Measurements from ENCODE around the gene TEX47. TPM values are rescaled to one million over a fixed set of nuclear protein-coding genes. Genes with fewer than 3 reads are reported as not detected.

TEX47 gene
- total RNA-seq, 1 experiment from 2014 or later: not detected

GRCh38 chr7:88761779-88762178 is 33.8 kb downstream of the TEX47 start:
- no peaks in the 10 kb centered on the region; the same call in 1 of the 2 replicates for H3K27me3 ChIP-seq
- no peak for DNase-seq
- no peak overlapping the region for H3K27ac ChIP-seq
- H3K36me3 ChIP-seq: no peaks in the 10 kb centered on the region
- no peaks in the 10 kb centered on the region for H3K9me3 ChIP-seq (replicated peaks)
- no peak overlapping the region for H3K4me3 ChIP-seq
- 0 out of 2 replicates have a peak, but pooled peaks cover 2% of the 10 kb centered on the region for H3K4me1 ChIP-seq

- Histone ChIP-seq H3K4me1 (0 out of 2 replicates have a peak, but pooled peaks cover 2% of the 10 kb centered on the region), H3K27ac (no peak overlapping the region), H3K9me3 (replicated peaks) (no peaks in the 10 kb centered on the region), H3K36me3 (no peaks in the 10 kb centered on the region), H3K4me3 (peak overlapping the region; percentile 59), H3K27me3 (no peaks in the 10 kb centered on the region; the same call in 1 of the 2 replicates)
- DNase-seq: no peak
Observed at GRCh38 chr7:88760136-88760515, 35.4 kb downstream of the TEX47 start.

DNA sequence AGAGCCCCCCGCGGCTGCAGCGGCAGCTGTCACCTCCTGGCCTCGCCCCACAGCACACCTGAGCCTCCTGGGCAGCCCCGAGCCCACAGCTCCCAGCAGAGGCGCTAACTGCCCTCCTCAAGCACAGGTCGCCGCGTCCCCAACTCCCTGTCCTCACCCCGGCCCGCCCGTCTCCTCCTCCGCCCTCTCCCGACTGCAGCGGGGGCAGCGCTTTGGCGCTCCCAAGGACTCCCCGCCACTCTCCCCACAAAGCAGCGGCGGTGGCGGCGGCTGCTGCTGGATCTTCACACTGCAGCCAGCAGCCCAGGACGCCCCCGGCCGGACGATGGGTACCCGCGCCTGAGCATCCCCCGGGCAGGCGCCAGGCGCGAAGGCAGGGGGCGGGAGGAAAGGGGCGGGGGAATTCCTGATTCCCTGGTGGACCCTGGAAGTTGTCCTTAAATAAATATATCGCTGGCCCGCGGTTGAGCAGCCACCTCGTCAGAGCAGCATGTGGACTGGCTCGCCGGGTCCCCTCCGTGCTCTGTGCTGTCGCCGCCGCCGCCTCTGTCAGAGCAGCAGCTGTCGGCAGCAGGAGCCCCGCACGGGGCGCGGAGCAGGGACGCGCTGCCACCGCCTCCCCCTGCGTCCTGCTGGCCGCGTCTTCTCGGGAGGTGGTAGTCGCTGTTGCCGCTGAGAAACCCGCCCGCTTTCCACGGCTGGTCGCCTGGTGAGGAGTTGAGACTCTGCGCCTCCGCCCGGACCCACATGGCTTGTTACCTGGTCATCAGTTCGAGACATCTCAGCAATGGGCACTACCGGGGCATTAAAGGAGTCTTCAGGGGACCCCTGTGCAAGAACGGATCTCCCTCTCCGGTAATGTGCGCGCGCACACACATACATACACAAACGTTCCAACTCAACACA is 36.1 kb downstream of the TEX47 start, which contains the start of gene ZNF804B:
ZNF804B (plus strand) TSS at position 471 of the 906 bp plus-strand sequence; CDS start at position 748, 277 bp downstream.
- H3K36me3 ChIP-seq: no peaks in the 10 kb centered on the region
- no peaks in the 10 kb centered on the region; the same call in 1 of the 2 replicates for H3K27me3 ChIP-seq
- peak; percentile 54 to 64 for DNase-seq
- H3K27ac ChIP-seq: no peak within 1 kb of the TSS
- H3K9me3 ChIP-seq (replicated peaks): no peaks in the 10 kb centered on the region
- 0 out of 2 replicates have a peak, but pooled peaks cover 2% of the 10 kb centered on the region for H3K4me1 ChIP-seq
- H3K4me3 ChIP-seq: peak within 1 kb of the TSS; percentile 59

DNA sequence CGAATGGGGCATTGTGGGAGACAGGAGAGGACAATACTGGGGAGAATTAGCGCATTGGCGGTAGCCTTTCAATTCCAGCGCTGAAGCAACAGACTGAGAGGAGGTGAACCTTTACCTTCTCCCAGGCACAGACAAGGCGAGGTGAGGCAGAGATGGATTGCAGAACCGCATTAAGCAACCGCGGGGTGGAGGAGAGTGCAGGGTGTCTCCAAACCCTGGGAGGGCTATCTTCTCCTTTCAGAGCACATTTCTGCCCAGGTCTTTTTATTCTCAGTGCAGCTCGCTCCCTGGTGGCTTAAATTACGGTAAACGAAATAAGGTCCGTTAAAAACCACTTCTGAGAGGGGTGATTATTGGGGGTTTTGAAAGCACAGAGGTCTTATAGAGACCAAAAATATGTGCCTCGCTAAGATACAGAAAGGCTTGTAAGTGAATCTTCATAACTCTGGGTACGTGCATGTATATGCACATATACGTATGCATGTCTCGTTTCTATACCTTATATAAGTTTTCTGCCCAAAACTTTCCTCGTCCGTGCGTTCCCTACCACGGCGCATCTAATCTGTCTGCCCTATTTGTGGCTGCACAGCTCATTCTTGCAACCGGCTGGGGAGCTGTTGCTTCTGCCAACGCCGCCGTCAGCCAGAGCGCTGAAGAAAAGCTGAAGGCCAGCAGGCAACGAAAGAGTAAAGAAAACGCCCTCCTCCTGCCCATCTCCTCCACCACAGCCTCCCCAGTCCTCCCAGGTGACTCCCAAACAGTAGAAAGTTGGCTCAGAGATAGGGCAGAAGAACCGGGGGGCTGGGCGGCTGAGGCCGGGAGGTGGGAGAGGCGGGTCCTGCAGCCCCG is 36.9 kb downstream of the TEX47 start:
- Histone ChIP-seq H3K4me3 (peak overlapping the region; percentile 59), H3K27ac (no peak overlapping the region), H3K27me3 (no peaks in the 10 kb centered on the region; the same call in 1 of the 2 replicates), H3K9me3 (replicated peaks) (no peaks in the 10 kb centered on the region), H3K4me1 (0 out of 2 replicates have a peak, but pooled peaks cover 2% of the 10 kb centered on the region), H3K36me3 (no peaks in the 10 kb centered on the region)
- DNase-seq: peak; percentile 43 to 59

- Histone ChIP-seq H3K4me3 (no peak overlapping the region), H3K36me3 (no peaks in the 10 kb centered on the region), H3K27me3 (no peaks in the 10 kb centered on the region; the same call in 1 of the 2 replicates), H3K4me1 (0 out of 2 replicates have a peak, but pooled peaks cover 2% of the 10 kb centered on the region), H3K9me3 (replicated peaks) (no peaks in the 10 kb centered on the region), H3K27ac (no peak overlapping the region)
- DNase-seq: no peak
Observed at GRCh38 chr7:88757371-88757770, 38.2 kb downstream of the TEX47 start.

GRCh38 chr7:88756802-88757201 is 38.7 kb downstream of the TEX47 start:
- Histone ChIP-seq H3K27ac (no peak overlapping the region), H3K27me3 (no peaks in the 10 kb centered on the region; the same call in 1 of the 2 replicates), H3K9me3 (replicated peaks) (no peaks in the 10 kb centered on the region), H3K4me1 (0 out of 2 replicates have a peak, but pooled peaks cover 2% of the 10 kb centered on the region), H3K36me3 (no peaks in the 10 kb centered on the region), H3K4me3 (no peak overlapping the region)
- no peak for DNase-seq

DNA sequence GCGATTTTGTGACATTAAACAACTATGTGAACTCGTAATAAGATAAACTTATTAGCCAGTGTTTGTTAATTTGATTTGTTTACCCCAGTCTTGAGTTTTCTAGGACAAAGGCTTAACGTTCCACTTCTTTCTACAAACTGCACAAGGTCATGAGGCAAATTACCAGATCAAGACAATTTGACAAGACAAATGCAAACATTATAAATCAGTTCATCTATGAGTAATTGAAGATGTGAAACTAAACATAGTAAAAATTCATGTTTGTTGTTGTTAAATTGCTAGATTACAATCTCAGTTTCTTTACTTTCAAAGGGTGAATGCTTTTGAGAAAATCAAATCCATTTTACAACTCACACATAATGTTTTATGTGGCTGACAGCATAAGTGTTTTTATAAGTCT is 49.4 kb downstream of the TEX47 start:
- no peaks in the 10 kb centered on the region for H3K27me3 ChIP-seq
- H3K27ac ChIP-seq: no peak overlapping the region
- H3K4me3 ChIP-seq: no peak overlapping the region
- H3K36me3 ChIP-seq: no peaks in the 10 kb centered on the region
- DNase-seq: no peak
- no peaks in the 10 kb centered on the region; the same call in 1 of the 2 replicates for H3K4me1 ChIP-seq
- no peaks in the 10 kb centered on the region for H3K9me3 ChIP-seq (replicated peaks)

Other genes starting within 250 kb of the TEX47 start
- 0.04 and 0.05 TPM in 2 replicates for gene ZNF804B, start 36.0 kb downstream of the TEX47 start, total RNA-seq (2014; rRNA removed; shearing (Covaris generic))

Data from SJCRH30 (cell line).